Cardiac muscle cell (in vitro differentiated cells and primary cell): Measurements from ENCODE around the gene LARGE1. TPM values are rescaled to one million over a fixed set of nuclear protein-coding genes. Genes with fewer than 3 reads are reported as not detected.

Source experiments
- DNase-seq, 2 donors: peaks; one replicate each; pipeline versions ENCODE4 v3.0.0 to v3.0.0-alpha.2; 2010 to 2017; ENCODE audit warnings: low read depth in 1 of 2, low spot score in 1 of 2
- H3K27ac ChIP-seq: fragments of 200-600 bp; sonication (generic); 2 replicates; pipeline ENCODE4 v1.5.1; 2016
- H3K27me3 ChIP-seq: fragments of 200-600 bp; sonication (generic); 2 replicates; pipeline ENCODE4 v1.6.0; 2016; ENCODE audit warnings: control low read depth
- H3K36me3 ChIP-seq: fragments of 200-600 bp; sonication (generic); 2 replicates; pipeline ENCODE4 v1.5.1; 2016; ENCODE audit warnings: control low read depth
- H3K4me1 ChIP-seq: fragments of 200-600 bp; sonication (generic); 2 replicates; pipeline ENCODE4 v1.8.1; 2017; ENCODE audit warnings: low read depth, mild to moderate bottlenecking, mixed run types
- H3K4me3 ChIP-seq: fragments of 200-600 bp; sonication (generic); 2 replicates; pipeline ENCODE4 v1.5.1; 2016; ENCODE audit warnings: mild to moderate bottlenecking
- H3K9me3 ChIP-seq: fragments of 200-600 bp; sonication (generic); 2 replicates; pipeline ENCODE4 v1.5.1; 2017; ENCODE audit warnings: low read depth, mild to moderate bottlenecking, control low read depth
- CTCF ChIP-seq: IDR thresholded peaks from 2 replicates; pipeline ENCODE4 v1.5.1; 2012; ENCODE audit warnings: low read depth, mild to moderate bottlenecking, low read length
- polyA plus RNA-seq: library from polyadenylated mRNA; unstranded; fragments of >200 nt; fragmentation: Nextera tagmentation; extraction: Ambion mirVana; gene quantifications from 2 replicates; pipeline ENCODE4 v1.2.1, GENCODE V29; 2016
- total RNA-seq: library from RNA; depleted of rRNA; stranded (reverse); fragments of >200 nt; gene quantifications from 2 replicates; pipeline ENCODE4 v1.2.3, GENCODE V29; 2016

Gene LARGE1
- total and polyA plus RNA-seq, 2 experiments from 2014 or later = 18.4 to 34.3 TPM

- H3K4me1 ChIP-seq = peaks cover under 1% of the 10 kb centered on the region
- no peaks in the 10 kb centered on the region for H3K36me3 ChIP-seq
- H3K27ac ChIP-seq = no peak overlapping the region
- no peak for DNase-seq
- no peak overlapping the region for H3K4me3 ChIP-seq
- H3K27me3 ChIP-seq = no peaks in the 10 kb centered on the region
- no peaks in the 10 kb centered on the region for H3K9me3 ChIP-seq
- no peak for TF ChIP-seq CTCF
Measured at GRCh38 chr22:33806191-33806590, 114.1 kb downstream of the LARGE1 start.

- H3K27ac ChIP-seq = no peak overlapping the region
- no peaks in the 10 kb centered on the region for H3K27me3 ChIP-seq
- peak in 1 of 2 donors; percentile 70 for DNase-seq
- H3K36me3 ChIP-seq = no peaks in the 10 kb centered on the region
- no peaks in the 10 kb centered on the region for H3K9me3 ChIP-seq
- no peak for TF ChIP-seq CTCF
- no peak overlapping the region for H3K4me3 ChIP-seq
- H3K4me1 ChIP-seq = no peaks in the 10 kb centered on the region
Measured at GRCh38 chr22:33803371-33804282, 116.6 kb downstream of the LARGE1 start.

- no peak for DNase-seq
Measured at GRCh38 chr22:33798401-33798800, 121.9 kb downstream of the LARGE1 start.

GRCh38 chr22:33796494-33796893 lies 123.8 kb downstream of the LARGE1 start:
- H3K27ac ChIP-seq = no peak overlapping the region
- DNase-seq = no peak
- no peaks in the 10 kb centered on the region for H3K27me3 ChIP-seq
- H3K36me3 ChIP-seq = no peaks in the 10 kb centered on the region
- peaks cover 18% of the 10 kb centered on the region for H3K4me1 ChIP-seq
- TF ChIP-seq CTCF = no peak
- no peak overlapping the region for H3K4me3 ChIP-seq
- no peaks in the 10 kb centered on the region for H3K9me3 ChIP-seq

More at GRCh38 chr22:33798401-33798800, 121.9 kb downstream of the LARGE1 start:
- Histone ChIP-seq H3K4me3 (no peak overlapping the region), H3K27ac (no peak overlapping the region), H3K27me3 (no peaks in the 10 kb centered on the region), H3K4me1 (peaks cover 8% of the 10 kb centered on the region), H3K36me3 (no peaks in the 10 kb centered on the region), H3K9me3 (no peaks in the 10 kb centered on the region)
- TF ChIP-seq CTCF = no peak

GRCh38 chr22:33793475-33793874 lies 126.8 kb downstream of the LARGE1 start:
- Histone ChIP-seq H3K9me3 (no peaks in the 10 kb centered on the region), H3K27ac (peak overlapping the region; percentile 41), H3K27me3 (no peaks in the 10 kb centered on the region), H3K4me3 (no peak overlapping the region), H3K4me1 (peaks cover 18% of the 10 kb centered on the region), H3K36me3 (no peaks in the 10 kb centered on the region)
- DNase-seq = no peak
- TF ChIP-seq CTCF = no peak
